Muscle layer of duodenum (tissue), 2 donors: ENCODE results near the gene MORN1.

Source experiments
- H3K27ac ChIP-seq: one replicate; pipeline ENCODE4 v1.7.0; 2013; ENCODE audit warnings: mild to moderate bottlenecking, low read length
- H3K27me3 ChIP-seq: one replicate; pipeline ENCODE4 v1.7.0; 2013; ENCODE audit warnings: low read depth, mild to moderate bottlenecking, control low read depth, low read length
- H3K36me3 ChIP-seq, 2 donors: one replicate each; pipeline ENCODE4 v1.7.0; 2013; ENCODE audit warnings: low read length in 2 of 2, control low read depth in 1 of 2, mild to moderate bottlenecking in 1 of 2; ENCODE audit not compliant: insufficient read depth in 2 of 2, control insufficient read depth in 1 of 2
- H3K4me1 ChIP-seq, 2 donors: one replicate each; pipeline ENCODE4 v1.7.0; 2013; ENCODE audit warnings: low read length in 2 of 2, mild to moderate bottlenecking in 2 of 2, control low read depth in 1 of 2, moderate library complexity in 1 of 2; ENCODE audit not compliant: insufficient read depth in 2 of 2, control insufficient read depth in 1 of 2
- H3K4me3 ChIP-seq, 2 donors: one replicate each; pipeline ENCODE4 v1.7.0; 2013; ENCODE audit warnings: low read length in 2 of 2, low read depth in 1 of 2, mild to moderate bottlenecking in 1 of 2
- H3K9me3 ChIP-seq, 2 donors: one replicate each; pipeline ENCODE4 v1.7.0; 2013; ENCODE audit warnings: low read length in 2 of 2, control low read depth in 1 of 2, mild to moderate bottlenecking in 1 of 2; ENCODE audit not compliant: control insufficient read depth in 1 of 2
- donor health status: healthy.

Gene MORN1

GRCh38 chr1:2403273-2403672 lies 11.9 kb upstream of the MORN1 start:
- Histone ChIP-seq H3K4me3 (no peak overlapping the region), H3K36me3 (peaks cover 61 to 80% of the 10 kb centered on the region in 2 donors), H3K4me1 (no peaks in the 10 kb centered on the region), H3K27ac (no peak overlapping the region), H3K27me3 (no peaks in the 10 kb centered on the region), H3K9me3 (no peaks in the 10 kb centered on the region)

- H3K27ac ChIP-seq, result no peak overlapping the region
- H3K36me3 ChIP-seq, result peaks cover 65 to 82% of the 10 kb centered on the region in 2 donors
- no peaks in the 10 kb centered on the region for H3K9me3 ChIP-seq
- H3K27me3 ChIP-seq, result no peaks in the 10 kb centered on the region
- H3K4me1 ChIP-seq, result no peaks in the 10 kb centered on the region
- H3K4me3 ChIP-seq, result no peak overlapping the region
Observed at GRCh38 chr1:2402420-2402819, 11.1 kb upstream of the MORN1 start.

GRCh38 chr1:2400950-2401649 lies 9.7 kb upstream of the MORN1 start:
- H3K9me3 ChIP-seq, result no peaks in the 10 kb centered on the region
- peaks cover 74 to 83% of the 10 kb centered on the region in 2 donors for H3K36me3 ChIP-seq
- no peaks in the 10 kb centered on the region for H3K4me1 ChIP-seq
- H3K27me3 ChIP-seq, result no peaks in the 10 kb centered on the region
- no peak overlapping the region for H3K4me3 ChIP-seq
- no peak overlapping the region for H3K27ac ChIP-seq

- H3K4me3 ChIP-seq, result no peak overlapping the region
- H3K4me1 ChIP-seq, result no peaks in the 10 kb centered on the region
- H3K36me3 ChIP-seq, result peaks cover 78 to 83% of the 10 kb centered on the region in 2 donors
- H3K27ac ChIP-seq, result no peak overlapping the region
- no peaks in the 10 kb centered on the region for H3K27me3 ChIP-seq
- no peaks in the 10 kb centered on the region for H3K9me3 ChIP-seq
Observed at GRCh38 chr1:2400576-2400909, 9.2 kb upstream of the MORN1 start.

GRCh38 chr1:2399890-2400575 lies 8.7 kb upstream of the MORN1 start:
- Histone ChIP-seq H3K4me1 (no peaks in the 10 kb centered on the region), H3K9me3 (no peaks in the 10 kb centered on the region), H3K36me3 (peaks cover 74 to 79% of the 10 kb centered on the region in 2 donors), H3K27ac (no peak overlapping the region), H3K27me3 (no peaks in the 10 kb centered on the region), H3K4me3 (no peak overlapping the region)

- Histone ChIP-seq H3K27ac (no peak overlapping the region), H3K4me3 (no peak overlapping the region), H3K36me3 (peaks cover 62 to 77% of the 10 kb centered on the region in 2 donors), H3K4me1 (peaks cover 0 to 6% of the 10 kb centered on the region in 2 donors), H3K27me3 (no peaks in the 10 kb centered on the region), H3K9me3 (no peaks in the 10 kb centered on the region)
Observed at GRCh38 chr1:2398871-2399270, 7.5 kb upstream of the MORN1 start.

GRCh38 chr1:2397007-2397679 lies 5.8 kb upstream of the MORN1 start:
- Histone ChIP-seq H3K4me1 (peaks cover 10 to 24% of the 10 kb centered on the region in 2 donors), H3K27ac (no peak overlapping the region), H3K4me3 (no peak overlapping the region), H3K36me3 (peaks cover 49 to 70% of the 10 kb centered on the region in 2 donors), H3K27me3 (no peaks in the 10 kb centered on the region), H3K9me3 (no peaks in the 10 kb centered on the region)

- peaks cover 46 to 63% of the 10 kb centered on the region in 2 donors for H3K36me3 ChIP-seq
- H3K4me3 ChIP-seq, result no peak overlapping the region
- no peaks in the 10 kb centered on the region for H3K27me3 ChIP-seq
- H3K27ac ChIP-seq, result no peak overlapping the region
- peaks cover 10 to 25% of the 10 kb centered on the region in 2 donors for H3K4me1 ChIP-seq
- H3K9me3 ChIP-seq, result no peaks in the 10 kb centered on the region
Observed at GRCh38 chr1:2396476-2396875, 5.1 kb upstream of the MORN1 start.

- Histone ChIP-seq H3K4me1 (peaks cover 10 to 25% of the 10 kb centered on the region in 2 donors), H3K9me3 (no peaks in the 10 kb centered on the region), H3K27me3 (no peaks in the 10 kb centered on the region), H3K4me3 (no peak overlapping the region), H3K27ac (no peak overlapping the region), H3K36me3 (peaks cover 46 to 62% of the 10 kb centered on the region in 2 donors)
Observed at GRCh38 chr1:2396059-2396458, 4.7 kb upstream of the MORN1 start.

- peaks cover 39 to 55% of the 10 kb centered on the region in 2 donors for H3K36me3 ChIP-seq
- no peaks in the 10 kb centered on the region for H3K9me3 ChIP-seq
- no peaks in the 10 kb centered on the region for H3K27me3 ChIP-seq
- H3K27ac ChIP-seq, result no peak overlapping the region
- peaks cover 10 to 33% of the 10 kb centered on the region in 2 donors for H3K4me1 ChIP-seq
- H3K4me3 ChIP-seq, result no peak overlapping the region
Observed at GRCh38 chr1:2395245-2395644, 3.9 kb upstream of the MORN1 start.

GRCh38 chr1:2394761-2395160 lies 3.4 kb upstream of the MORN1 start:
- H3K27me3 ChIP-seq, result no peaks in the 10 kb centered on the region
- peaks cover 10 to 38% of the 10 kb centered on the region in 2 donors for H3K4me1 ChIP-seq
- H3K9me3 ChIP-seq, result no peaks in the 10 kb centered on the region
- H3K36me3 ChIP-seq, result peaks cover 35 to 50% of the 10 kb centered on the region in 2 donors
- H3K4me3 ChIP-seq, result no peak overlapping the region
- no peak overlapping the region for H3K27ac ChIP-seq
